Measurements from ENCODE around the gene COQ3. TPM values are rescaled to one million over a fixed set of nuclear protein-coding genes. Genes with fewer than 3 reads are reported as not detected.
"Not testable (repeated sequence)": the region's sequence is repeated elsewhere in the genome, so short reads cannot be mapped to it uniquely, and the experiment has no call there.

COQ3 gene
- polyA plus RNA-seq, 12 donors: 6.5 to 10.7 (median 9.8) TPM; not detected in 2

DNA sequence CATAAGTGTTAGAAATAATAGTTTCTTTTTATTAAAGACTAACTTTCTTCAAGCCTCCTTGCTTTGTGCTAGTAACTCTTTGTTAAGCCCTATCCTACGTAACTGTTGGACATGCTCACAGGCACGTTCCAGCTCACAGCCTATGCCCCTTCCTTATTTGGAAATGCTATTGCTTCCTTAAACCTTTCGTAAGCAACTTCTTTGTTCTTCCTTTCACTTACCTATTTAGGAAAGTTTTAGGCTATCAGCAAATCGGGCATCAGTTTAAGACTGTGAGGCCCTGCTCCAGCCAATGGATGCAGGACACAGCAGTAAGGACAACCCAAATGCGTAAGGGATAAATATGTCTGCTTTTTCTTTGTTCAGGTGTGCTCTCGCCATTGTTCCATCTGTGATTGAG, 58.7 kb downstream of the COQ3 start:
- not testable (repeated sequence) for DNase-seq

DNA sequence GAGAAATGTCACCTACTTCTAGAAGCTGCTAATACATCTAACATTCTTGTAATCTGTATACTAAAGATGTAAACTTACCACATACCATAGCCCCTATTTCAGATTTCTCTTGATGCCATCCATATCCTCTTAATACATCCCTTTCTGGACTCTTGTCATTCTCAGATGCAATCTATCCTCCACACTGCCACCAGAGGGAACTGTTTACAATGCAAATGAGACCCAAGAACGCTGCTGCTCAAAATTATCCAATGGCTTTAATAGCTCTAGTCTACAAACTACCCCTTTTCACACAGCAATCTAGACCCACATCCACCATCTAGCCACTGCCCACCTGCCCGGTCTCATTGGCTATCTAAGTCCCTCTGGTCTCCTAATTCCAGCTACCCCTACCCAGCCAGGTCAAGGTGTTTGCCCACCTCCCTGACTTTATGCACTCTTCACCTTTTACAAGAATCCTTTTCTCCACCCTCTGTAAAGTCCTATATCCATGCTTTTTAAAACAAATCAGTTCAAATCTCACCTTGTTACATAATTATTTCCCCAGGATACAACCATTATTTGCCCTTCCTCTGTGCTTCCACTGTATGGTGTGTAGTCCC, 59.4 kb downstream of the COQ3 start:
- no peak for DNase-seq

DNA sequence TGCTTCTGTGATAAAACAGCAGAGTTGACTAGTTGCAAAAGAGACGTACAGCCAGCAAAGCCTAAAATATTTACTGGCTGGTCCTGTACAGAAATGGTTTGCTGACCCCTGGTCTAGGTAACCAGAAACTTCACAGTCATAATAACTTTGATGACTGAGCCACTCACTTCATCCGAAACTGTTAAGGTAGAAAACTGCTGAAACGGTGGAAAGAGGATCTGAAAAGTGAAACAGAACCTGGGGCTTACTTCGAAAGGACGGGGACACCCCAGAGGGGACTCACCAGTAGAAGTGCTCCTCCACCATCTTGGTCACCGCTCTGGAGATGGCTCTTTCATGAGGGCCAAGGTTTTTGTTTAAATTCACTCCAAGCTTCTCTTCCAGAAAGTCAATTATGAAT, 60.9 kb downstream of the COQ3 start:
- no peak for DNase-seq

GRCh38 chr6:99331531-99331930, 62.5 kb downstream of the COQ3 start:
- DNase-seq: no peak

- peak; percentile 56 for DNase-seq
Observed at GRCh38 chr6:99330159-99330558, 63.8 kb downstream of the COQ3 start.

DNA sequence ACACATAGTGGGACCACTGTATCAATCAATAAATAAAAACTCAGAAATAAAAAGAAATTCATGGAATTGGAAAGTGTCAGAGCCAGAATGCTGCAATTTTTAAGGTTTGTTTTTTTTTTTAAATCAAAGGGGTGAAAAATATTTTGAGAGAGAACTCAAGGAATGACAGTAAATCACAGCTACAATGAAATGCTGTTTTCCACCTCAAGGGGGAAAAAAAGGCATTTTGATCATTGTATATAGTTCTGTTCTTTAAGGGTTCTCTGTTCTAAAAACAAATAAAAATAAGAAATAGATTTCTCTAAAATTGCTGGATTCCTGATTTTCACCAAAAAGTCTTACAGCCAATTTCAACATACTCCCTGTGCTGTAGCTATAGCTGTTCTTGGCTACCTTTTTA, 69.0 kb downstream of the COQ3 start:
- DNase-seq: no peak

Other genes with a start within 250 kb of the COQ3 start
- 1 to 10 TPM in 10 of 12 donors, not detected in 2; 1.2 to 9.0 (median 2.8) TPM for gene FAXC, start 44.5 kb downstream of the COQ3 start, polyA plus RNA-seq (ENCODE audit: insufficient read length in 12 of 12)
- 100 to 1,000 TPM in 11 of 12 donors, 10 to 100 TPM in 1; 86.9 to 288 (median 155) TPM for gene PNISR, start 31.1 kb upstream of the COQ3 start, polyA plus RNA-seq (ENCODE audit: insufficient read length in 12 of 12)
- gene USP45, start 121.2 kb upstream of the COQ3 start, polyA plus RNA-seq (ENCODE audit: insufficient read length in 12 of 12): 10 to 100 TPM in 4 of 12 donors, 1 to 10 TPM in 7, not detected in 1; 5.3 to 12.7 (median 9.4) TPM
- gene CCNC, start 174.5 kb upstream of the COQ3 start, polyA plus RNA-seq (ENCODE audit: insufficient read length in 12 of 12): 10 to 100 TPM in 11 of 12 donors, not detected in 1; 24.2 to 63.9 (median 53.4) TPM
- gene PRDM13, start 212.6 kb upstream of the COQ3 start, polyA plus RNA-seq (ENCODE audit: insufficient read length in 12 of 12): under 1 TPM in 1 of 12 donors, not detected in 11; 0.07 TPM